Vagina (tissue), 2 donors: ENCODE data around the gene SCFD2. TPM values are rescaled to one million over a fixed set of nuclear protein-coding genes. Genes with fewer than 3 reads are reported as not detected.

Experiments used
- DNase-seq, 2 donors: peaks; one replicate each; pipeline ENCODE4 v3.0.0-alpha.2; 2017; ENCODE audit errors: extremely low spot score in 2 of 2
- H3K27ac ChIP-seq: fragments of 200-600 bp; sonication (generic); one replicate; pipeline ENCODE4 v1.5.1; 2019
- H3K27me3 ChIP-seq: fragments of 200-600 bp; sonication (generic); one replicate; pipeline ENCODE4 v1.5.1; 2019
- H3K36me3 ChIP-seq, 2 donors: fragments of 200-600 bp; sonication (generic); one replicate each; pipeline ENCODE4 v1.5.1; 2017 to 2019
- H3K4me1 ChIP-seq: fragments of 200-600 bp; sonication (generic); one replicate; pipeline ENCODE4 v1.5.1; 2019
- H3K4me3 ChIP-seq, 2 donors: fragments of 200-600 bp; sonication (generic); 1 replicate in 1 of 2; 2 replicates in 1 of 2; pipeline ENCODE4 v1.5.1; 2016 to 2019
- H3K9me3 ChIP-seq: fragments of 200-600 bp; sonication (generic); one replicate; pipeline ENCODE4 v1.5.1; 2019
- POLR2A ChIP-seq, 2 donors: fragments of 450-650 bp; IDR thresholded peaks; one replicate each; pipeline ENCODE4 v1.6.1; 2017; ENCODE audit warnings: antibody characterized with exemption in 2 of 2, mild to moderate bottlenecking in 2 of 2, moderate library complexity in 2 of 2
- POLR2AphosphoS5 ChIP-seq, 2 donors: sonication (generic); formaldehyde crosslinking; IDR thresholded peaks; one replicate each; pipeline ENCODE4 v1.9.0; 2017; ENCODE audit warnings: antibody characterized with exemption in 2 of 2, mild to moderate bottlenecking in 2 of 2, low read depth in 1 of 2; ENCODE audit not compliant: insufficient read depth in 1 of 2
- intact Hi-C: fragments of 100-400 bp; cut with DNase I; formaldehyde crosslinking; loops from one replicate; pipeline ENCODE4 v1.15.1; 2023
- total RNA-seq: library from RNA; depleted of rRNA; stranded (reverse); fragments of >200 nt; gene quantifications from one replicate; pipeline ENCODE4 v1.2.3, GENCODE V29; 2016
- TF ChIP-seq, protein P1 (sequence below), 3 experiments: fragments of 450-650 bp in 2 of 3; fragments of 200-600 bp in 1 of 3; sonication (generic) in 1 of 3; IDR thresholded peaks; one replicate each; pipeline ENCODE4 v1.5.1; 2017 to 2019; ENCODE audit warnings: antibody characterized with exemption in 3 of 3, mild to moderate bottlenecking in 2 of 3, moderate library complexity in 2 of 3

Gene SCFD2
- total RNA-seq, 1 donor from 2014 or later = 33.1 TPM

DNA sequence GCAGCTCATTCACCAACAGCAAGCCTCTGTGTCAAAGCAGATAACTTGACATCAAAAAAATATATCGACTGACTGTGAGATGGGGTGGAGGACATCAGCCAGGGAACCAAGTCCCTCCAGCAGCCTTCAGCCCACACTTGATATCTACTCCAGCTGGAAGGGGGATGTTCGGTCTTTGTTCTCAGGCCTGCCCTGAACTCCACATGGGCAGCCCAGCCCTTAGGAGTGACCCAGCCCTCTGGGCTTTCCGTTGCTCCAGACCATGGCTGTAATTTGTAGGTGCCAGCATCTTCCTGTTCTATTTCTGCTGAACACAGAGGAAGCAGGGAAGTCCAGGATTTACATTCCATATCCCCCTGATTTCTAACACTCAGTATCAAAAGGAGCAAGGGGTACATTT, 486.4 kb downstream of the SCFD2 start:
- TF ChIP-seq, protein P1, sequence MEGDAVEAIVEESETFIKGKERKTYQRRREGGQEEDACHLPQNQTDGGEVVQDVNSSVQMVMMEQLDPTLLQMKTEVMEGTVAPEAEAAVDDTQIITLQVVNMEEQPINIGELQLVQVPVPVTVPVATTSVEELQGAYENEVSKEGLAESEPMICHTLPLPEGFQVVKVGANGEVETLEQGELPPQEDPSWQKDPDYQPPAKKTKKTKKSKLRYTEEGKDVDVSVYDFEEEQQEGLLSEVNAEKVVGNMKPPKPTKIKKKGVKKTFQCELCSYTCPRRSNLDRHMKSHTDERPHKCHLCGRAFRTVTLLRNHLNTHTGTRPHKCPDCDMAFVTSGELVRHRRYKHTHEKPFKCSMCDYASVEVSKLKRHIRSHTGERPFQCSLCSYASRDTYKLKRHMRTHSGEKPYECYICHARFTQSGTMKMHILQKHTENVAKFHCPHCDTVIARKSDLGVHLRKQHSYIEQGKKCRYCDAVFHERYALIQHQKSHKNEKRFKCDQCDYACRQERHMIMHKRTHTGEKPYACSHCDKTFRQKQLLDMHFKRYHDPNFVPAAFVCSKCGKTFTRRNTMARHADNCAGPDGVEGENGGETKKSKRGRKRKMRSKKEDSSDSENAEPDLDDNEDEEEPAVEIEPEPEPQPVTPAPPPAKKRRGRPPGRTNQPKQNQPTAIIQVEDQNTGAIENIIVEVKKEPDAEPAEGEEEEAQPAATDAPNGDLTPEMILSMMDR (IDR thresholded peaks at IDR 0.05) = no peak
- TF ChIP-seq POLR2A (IDR thresholded peaks at IDR 0.05) (no peak), POLR2AphosphoS5 (IDR thresholded peaks at IDR 0.05; ENCODE audit: insufficient read depth in 1 of 2, low read depth in 1 of 2) (no peak)
- Histone ChIP-seq H3K27ac (no peak overlapping the region), H3K27me3 (no peaks in the 10 kb centered on the region), H3K9me3 (no peaks in the 10 kb centered on the region), H3K4me3 (no peak overlapping the region), H3K4me1 (no peaks in the 10 kb centered on the region), H3K36me3 (no peaks in the 10 kb centered on the region)
- no peak for DNase-seq
- intact Hi-C loops = no loop called here

GRCh38 chr4:52877694-52878093, 488.2 kb downstream of the SCFD2 start:
- intact Hi-C loops = no loop called here
- no peaks in the 10 kb centered on the region for H3K27me3 ChIP-seq
- TF ChIP-seq, protein P1 (IDR thresholded peaks at IDR 0.05) = no peak
- no peak for TF ChIP-seq POLR2A (IDR thresholded peaks at IDR 0.05)
- TF ChIP-seq POLR2AphosphoS5 (IDR thresholded peaks at IDR 0.05; ENCODE audit: insufficient read depth in 1 of 2, low read depth in 1 of 2) = no peak
- H3K4me1 ChIP-seq = no peaks in the 10 kb centered on the region
- H3K4me3 ChIP-seq = no peak overlapping the region
- no peaks in the 10 kb centered on the region for H3K36me3 ChIP-seq
- DNase-seq = no peak
- H3K9me3 ChIP-seq = no peaks in the 10 kb centered on the region
- no peak overlapping the region for H3K27ac ChIP-seq

- Histone ChIP-seq H3K36me3 (no peaks in the 10 kb centered on the region), H3K4me3 (no peak overlapping the region), H3K27ac (no peak overlapping the region), H3K27me3 (no peaks in the 10 kb centered on the region), H3K9me3 (no peaks in the 10 kb centered on the region), H3K4me1 (no peaks in the 10 kb centered on the region)
- intact Hi-C loops = no loop called here
- TF ChIP-seq POLR2AphosphoS5 (IDR thresholded peaks at IDR 0.05; ENCODE audit: insufficient read depth in 1 of 2, low read depth in 1 of 2) (no peak), POLR2A (IDR thresholded peaks at IDR 0.05) (no peak)
- TF ChIP-seq, protein P1 (IDR thresholded peaks at IDR 0.05) = no peak
- no peak for DNase-seq
Measured at GRCh38 chr4:52877036-52877435, 488.8 kb downstream of the SCFD2 start.

DNA sequence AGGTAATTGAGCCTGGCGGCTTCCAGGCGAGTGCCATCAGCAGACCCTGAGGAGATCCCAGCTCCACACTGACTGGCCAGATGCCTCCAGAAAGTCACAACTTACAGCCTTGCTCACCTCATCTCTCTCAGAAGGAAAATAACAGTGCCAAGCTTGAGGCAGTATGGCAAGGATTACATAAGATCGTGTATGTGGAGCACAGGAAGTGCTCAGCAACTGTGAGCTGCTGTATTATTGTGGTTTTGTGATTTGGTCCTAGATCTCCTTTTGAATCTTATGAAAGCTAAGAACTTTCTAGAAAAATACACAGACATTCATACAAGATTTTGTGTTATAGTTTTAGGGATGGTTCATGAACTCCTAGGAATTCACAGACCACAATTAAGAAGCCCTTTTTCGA, 489.8 kb downstream of the SCFD2 start:
- no peak for TF ChIP-seq POLR2AphosphoS5 (IDR thresholded peaks at IDR 0.05; ENCODE audit: insufficient read depth in 1 of 2, low read depth in 1 of 2)
- TF ChIP-seq, protein P1 (IDR thresholded peaks at IDR 0.05) = no peak
- no peak for TF ChIP-seq POLR2A (IDR thresholded peaks at IDR 0.05)
- DNase-seq = no peak

DNA sequence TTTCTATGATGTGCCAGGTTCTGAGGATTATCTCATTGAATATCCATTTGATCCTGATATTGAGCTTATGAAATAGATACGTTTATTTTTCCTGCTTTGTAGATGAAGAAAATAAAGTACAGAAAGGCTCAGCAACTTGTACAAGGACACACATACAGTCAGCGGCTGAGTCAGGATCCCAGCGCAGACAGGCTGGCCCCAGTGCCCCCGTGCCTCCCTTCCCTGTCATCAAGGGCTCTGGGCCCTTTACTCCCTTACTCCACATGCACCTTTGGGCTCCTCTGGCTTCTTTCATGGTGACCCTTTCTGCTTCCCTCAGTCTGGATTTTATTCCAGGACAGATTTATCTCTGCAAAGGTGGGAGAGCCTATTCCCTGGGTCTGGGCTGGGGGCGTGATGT, 490.9 kb downstream of the SCFD2 start:
- Histone ChIP-seq H3K4me1 (no peaks in the 10 kb centered on the region), H3K27ac (no peak overlapping the region), H3K36me3 (no peaks in the 10 kb centered on the region), H3K27me3 (no peaks in the 10 kb centered on the region), H3K9me3 (no peaks in the 10 kb centered on the region), H3K4me3 (no peak overlapping the region)
- intact Hi-C loops = no loop called here
- DNase-seq = no peak
- no peak for TF ChIP-seq POLR2AphosphoS5 (IDR thresholded peaks at IDR 0.05; ENCODE audit: insufficient read depth in 1 of 2, low read depth in 1 of 2)

More for the DNA sequence above, 489.8 kb downstream of the SCFD2 start:
- H3K9me3 ChIP-seq = no peaks in the 10 kb centered on the region
- no peak overlapping the region for H3K27ac ChIP-seq
- intact Hi-C loops = no loop called here
- no peaks in the 10 kb centered on the region for H3K27me3 ChIP-seq
- no peaks in the 10 kb centered on the region for H3K36me3 ChIP-seq
- no peaks in the 10 kb centered on the region for H3K4me1 ChIP-seq
- H3K4me3 ChIP-seq = no peak overlapping the region
